Mesenchymal stem cell (in vitro differentiated cells and primary cell): ENCODE results near the gene GEMIN7.
A peak's percentile ranks its signal among the peaks of the same experiment; 100 is the strongest.

Experiments
- DNase-seq: peaks from one replicate; pipeline ENCODE4 v3.0.0-alpha.2; 2013
- H2AFZ ChIP-seq: one replicate; pipeline ENCODE4 v1.6.1; 2013; ENCODE audit warnings: low read depth, mild to moderate bottlenecking, control low read depth, inconsistent platforms, low read length, moderate library complexity
- H2AK5ac ChIP-seq: 2 replicates; pipeline ENCODE4 v1.6.1; 2013; ENCODE audit warnings: low read length, moderate library complexity, mild to moderate bottlenecking, inconsistent platforms; ENCODE audit not compliant: severe bottlenecking
- H2BK120ac ChIP-seq: one replicate; pipeline ENCODE4 v1.6.1; 2013; ENCODE audit warnings: low read depth, mild to moderate bottlenecking, inconsistent platforms, low read length, moderate library complexity
- H2BK12ac ChIP-seq, 2 experiments: one replicate each; pipeline ENCODE4 v1.6.1; 2013; ENCODE audit warnings: inconsistent platforms in 2 of 2, low read length in 2 of 2, mild to moderate bottlenecking in 2 of 2, moderate library complexity in 2 of 2, control low read depth in 1 of 2
- H2BK15ac ChIP-seq: one replicate; pipeline ENCODE4 v1.6.1; 2013; ENCODE audit warnings: mild to moderate bottlenecking, low read depth, inconsistent platforms; ENCODE audit not compliant: poor library complexity, severe bottlenecking
- H2BK5ac ChIP-seq: 2 replicates; pipeline ENCODE4 v1.6.1; 2013; ENCODE audit warnings: low read depth, mild to moderate bottlenecking, low read length, control low read depth, inconsistent platforms; ENCODE audit not compliant: poor library complexity, severe bottlenecking
- H3K14ac ChIP-seq, 2 experiments: one replicate each; pipeline ENCODE4 v1.6.1; 2013; ENCODE audit warnings: inconsistent platforms in 2 of 2, low read length in 2 of 2, control low read depth in 1 of 2, mild to moderate bottlenecking in 1 of 2, moderate library complexity in 1 of 2
- H3K18ac ChIP-seq, 2 experiments: one replicate each; pipeline ENCODE4 v1.6.1; 2013; ENCODE audit warnings: inconsistent platforms in 2 of 2, low read length in 2 of 2, control low read depth in 1 of 2, low read depth in 1 of 2, mild to moderate bottlenecking in 1 of 2
- H3K23ac ChIP-seq, 2 experiments: one replicate each; pipeline ENCODE4 v1.6.1; 2013; ENCODE audit warnings: inconsistent platforms in 2 of 2, low read length in 2 of 2, mild to moderate bottlenecking in 2 of 2, moderate library complexity in 2 of 2, control low read depth in 1 of 2
- H3K27ac ChIP-seq: 2 replicates; pipeline ENCODE4 v1.5.1; 2013; ENCODE audit warnings: mild to moderate bottlenecking, moderate library complexity, low read length, control low read depth, inconsistent platforms; ENCODE audit not compliant: poor library complexity, severe bottlenecking
- H3K27me3 ChIP-seq, 2 experiments: 2 replicates each; pipeline versions ENCODE4 v1.6.1 to v1.7.0; 2013; ENCODE audit warnings: low read length in 2 of 2, mild to moderate bottlenecking in 2 of 2, moderate library complexity in 2 of 2, control low read depth in 1 of 2, inconsistent platforms in 1 of 2; ENCODE audit not compliant: control insufficient read depth in 1 of 2, insufficient read depth in 1 of 2
- H3K36me3 ChIP-seq, 2 experiments: 2 replicates each; pipeline versions ENCODE4 v1.6.1 to v1.7.0; 2013; ENCODE audit warnings: low read length in 2 of 2, control low read depth in 1 of 2, inconsistent platforms in 1 of 2, low read depth in 1 of 2, mild to moderate bottlenecking in 1 of 2; ENCODE audit not compliant: insufficient read depth in 2 of 2, control insufficient read depth in 1 of 2
- H3K4ac ChIP-seq, 2 experiments: one replicate each; pipeline ENCODE4 v1.6.1; 2013; ENCODE audit warnings: inconsistent platforms in 2 of 2, low read length in 2 of 2, mild to moderate bottlenecking in 2 of 2, moderate library complexity in 2 of 2, control low read depth in 1 of 2, low read depth in 1 of 2
- H3K4me1 ChIP-seq: 2 replicates; pipeline ENCODE4 v1.6.1; 2013; ENCODE audit warnings: low read depth, low read length, control low read depth; ENCODE audit not compliant: control insufficient read depth, insufficient read depth
- H3K4me2 ChIP-seq: 2 replicates; pipeline ENCODE4 v1.6.1; 2013; ENCODE audit warnings: low read length, mild to moderate bottlenecking, inconsistent platforms; ENCODE audit not compliant: poor library complexity, severe bottlenecking
- H3K4me3 ChIP-seq, 2 experiments: 2 replicates each; pipeline versions ENCODE4 v1.5.1 to v1.7.0; 2013; ENCODE audit warnings: low read length in 2 of 2, mild to moderate bottlenecking in 2 of 2, control low read depth in 1 of 2, low read depth in 1 of 2; ENCODE audit not compliant: insufficient read depth in 1 of 2
- H3K79me1 ChIP-seq: replicated peaks from 2 replicates; pipeline ENCODE4 v1.6.1; 2013; ENCODE audit warnings: mild to moderate bottlenecking, control low read depth, low read length, inconsistent platforms; ENCODE audit not compliant: poor library complexity, severe bottlenecking
- H3K9ac ChIP-seq: 2 replicates; pipeline ENCODE4 v1.7.0; 2013; ENCODE audit warnings: mild to moderate bottlenecking, low read length, moderate library complexity
- H3K9me3 ChIP-seq: 2 replicates; pipeline ENCODE4 v1.7.0; 2013; ENCODE audit warnings: mild to moderate bottlenecking, low read length; ENCODE audit not compliant: control insufficient read depth
- H4K8ac ChIP-seq: one replicate; pipeline ENCODE4 v1.6.1; 2013; ENCODE audit warnings: inconsistent platforms, mild to moderate bottlenecking, low read length, moderate library complexity
- H4K91ac ChIP-seq: one replicate; pipeline ENCODE4 v1.6.1; 2013; ENCODE audit warnings: mild to moderate bottlenecking, low read length, inconsistent platforms
- WGBS: methylation state at CpG from one replicate; pipeline ENCODE4 v1.1.7; 2013; ENCODE audit warnings: mixed read lengths; 5-methylcytosine and 5-hydroxymethylcytosine counted together

GEMIN7 gene

GRCh38 chr19:45100201-45100600 lies 21.1 kb downstream of the GEMIN7 start:
- 96% methylated on average over 3 of the region's 3 CpGs for WGBS

GRCh38 chr19:45100846-45101252 lies 21.8 kb downstream of the GEMIN7 start:
- peak overlapping the region in 1 of 2 experiments; percentile 43 for H3K23ac ChIP-seq
- no peak overlapping the region for H3K4me2 ChIP-seq
- H3K18ac ChIP-seq = peak overlapping the region; percentile 50 to 72
- no peak overlapping the region for H2BK15ac ChIP-seq
- H3K4me3 ChIP-seq = no peak overlapping the region
- peak overlapping the region; percentile 20 for H2AK5ac ChIP-seq
- peak overlapping the region; percentile 8 for H2BK120ac ChIP-seq
- H3K14ac ChIP-seq = peak overlapping the region in 1 of 2 experiments; percentile 78
- peak; percentile 76 for DNase-seq
- H4K8ac ChIP-seq = peak overlapping the region; percentile 19
- H3K4me1 ChIP-seq = peaks cover 74% of the 10 kb centered on the region
- WGBS = 45% methylated on average over 8 of the region's 8 CpGs
- no peak overlapping the region for H2BK5ac ChIP-seq
- peak overlapping the region in 1 of 2 experiments; percentile 33 for H3K4ac ChIP-seq
- H3K36me3 ChIP-seq = peaks cover 0 to 7% of the 10 kb centered on the region in 2 experiments
- peak overlapping the region; percentile 46 for H3K9ac ChIP-seq
- H3K9me3 ChIP-seq = no peaks in the 10 kb centered on the region
- H3K27ac ChIP-seq = no peak overlapping the region
- H3K27me3 ChIP-seq = no peaks in the 10 kb centered on the region
- H2AFZ ChIP-seq = no peak overlapping the region
- H2BK12ac ChIP-seq = peak overlapping the region in 1 of 2 experiments; percentile 45
- H4K91ac ChIP-seq = peak overlapping the region; percentile 53
- H3K79me1 ChIP-seq = peaks cover 27% of the 10 kb centered on the region

More at GRCh38 chr19:45100201-45100600, 21.1 kb downstream of the GEMIN7 start:
- H2BK5ac ChIP-seq = no peak overlapping the region
- no peaks in the 10 kb centered on the region for H3K9me3 ChIP-seq
- H2BK120ac ChIP-seq = peak overlapping the region; percentile 8
- H2AK5ac ChIP-seq = no peak overlapping the region
- H3K4me2 ChIP-seq = no peak overlapping the region
- H3K9ac ChIP-seq = no peak overlapping the region
- H3K18ac ChIP-seq = no peak overlapping the region
- no peak overlapping the region for H4K91ac ChIP-seq
- peaks cover 73% of the 10 kb centered on the region for H3K4me1 ChIP-seq
- H3K27ac ChIP-seq = no peak overlapping the region
- no peak overlapping the region for H3K4ac ChIP-seq
- H3K23ac ChIP-seq = no peak overlapping the region
- no peak overlapping the region for H2BK15ac ChIP-seq
- peak overlapping the region in 1 of 2 experiments; percentile 17 for H2BK12ac ChIP-seq
- DNase-seq = no peak
- H3K79me1 ChIP-seq = peaks cover 20% of the 10 kb centered on the region
- H3K27me3 ChIP-seq = no peaks in the 10 kb centered on the region
- H2AFZ ChIP-seq = no peak overlapping the region
- no peak overlapping the region for H3K14ac ChIP-seq
- no peak overlapping the region for H3K4me3 ChIP-seq
- peaks cover 0 to 7% of the 10 kb centered on the region in 2 experiments for H3K36me3 ChIP-seq
- no peak overlapping the region for H4K8ac ChIP-seq

GRCh38 chr19:45101806-45102205 lies 22.7 kb downstream of the GEMIN7 start:
- no peaks in the 10 kb centered on the region for H3K27me3 ChIP-seq

GRCh38 chr19:45102481-45102880 lies 23.4 kb downstream of the GEMIN7 start:
- H3K14ac ChIP-seq = no peak overlapping the region
- H2BK15ac ChIP-seq = no peak overlapping the region
- H3K36me3 ChIP-seq = peaks cover 0 to 7% of the 10 kb centered on the region in 2 experiments
- WGBS = 97% methylated on average over 7 of the region's 7 CpGs
- no peak overlapping the region for H2AFZ ChIP-seq
- H3K4me2 ChIP-seq = no peak overlapping the region
- H4K91ac ChIP-seq = no peak overlapping the region
- H2BK120ac ChIP-seq = no peak overlapping the region
- H3K9me3 ChIP-seq = no peaks in the 10 kb centered on the region
- H4K8ac ChIP-seq = no peak overlapping the region
- H2AK5ac ChIP-seq = no peak overlapping the region
- H3K79me1 ChIP-seq = peaks cover 28% of the 10 kb centered on the region
- H3K23ac ChIP-seq = no peak overlapping the region
- no peak overlapping the region for H3K9ac ChIP-seq
- no peak overlapping the region for H3K18ac ChIP-seq
- H3K27ac ChIP-seq = no peak overlapping the region
- no peak overlapping the region for H2BK5ac ChIP-seq
- no peak overlapping the region for H3K4me3 ChIP-seq
- DNase-seq = no peak
- no peak overlapping the region for H3K4ac ChIP-seq
- no peaks in the 10 kb centered on the region for H3K27me3 ChIP-seq
- peaks cover 63% of the 10 kb centered on the region for H3K4me1 ChIP-seq
- H2BK12ac ChIP-seq = no peak overlapping the region

More at GRCh38 chr19:45101806-45102205, 22.7 kb downstream of the GEMIN7 start:
- DNase-seq = no peak
- H3K18ac ChIP-seq = peak overlapping the region in 1 of 2 experiments; percentile 42
- peak overlapping the region in 1 of 2 experiments; percentile 45 for H2BK12ac ChIP-seq
- H2AFZ ChIP-seq = no peak overlapping the region
- H3K23ac ChIP-seq = no peak overlapping the region
- H2BK5ac ChIP-seq = no peak overlapping the region
- H4K91ac ChIP-seq = peak overlapping the region; percentile 19
- no peak overlapping the region for H4K8ac ChIP-seq
- H3K4me3 ChIP-seq = no peak overlapping the region
- no peak overlapping the region for H2BK15ac ChIP-seq
- H3K4me2 ChIP-seq = no peak overlapping the region
- 95% methylated on average over 7 of the region's 8 CpGs for WGBS
- no peak overlapping the region for H2AK5ac ChIP-seq
- H3K14ac ChIP-seq = no peak overlapping the region
- no peaks in the 10 kb centered on the region for H3K9me3 ChIP-seq
- H3K4ac ChIP-seq = peak overlapping the region in 1 of 2 experiments; percentile 60
- H3K27ac ChIP-seq = no peak overlapping the region
- no peak overlapping the region for H3K9ac ChIP-seq
- H3K4me1 ChIP-seq = peaks cover 70% of the 10 kb centered on the region
- peaks cover 28% of the 10 kb centered on the region for H3K79me1 ChIP-seq
- peaks cover 0 to 7% of the 10 kb centered on the region in 2 experiments for H3K36me3 ChIP-seq
- H2BK120ac ChIP-seq = no peak overlapping the region
